ENCODE results near the gene KRTAP9-6.
"Not testable (repeated sequence)": the region's sequence is repeated elsewhere in the genome, so short reads cannot be mapped to it uniquely, and the experiment has no call there.

The KRTAP9-6 gene

DNA sequence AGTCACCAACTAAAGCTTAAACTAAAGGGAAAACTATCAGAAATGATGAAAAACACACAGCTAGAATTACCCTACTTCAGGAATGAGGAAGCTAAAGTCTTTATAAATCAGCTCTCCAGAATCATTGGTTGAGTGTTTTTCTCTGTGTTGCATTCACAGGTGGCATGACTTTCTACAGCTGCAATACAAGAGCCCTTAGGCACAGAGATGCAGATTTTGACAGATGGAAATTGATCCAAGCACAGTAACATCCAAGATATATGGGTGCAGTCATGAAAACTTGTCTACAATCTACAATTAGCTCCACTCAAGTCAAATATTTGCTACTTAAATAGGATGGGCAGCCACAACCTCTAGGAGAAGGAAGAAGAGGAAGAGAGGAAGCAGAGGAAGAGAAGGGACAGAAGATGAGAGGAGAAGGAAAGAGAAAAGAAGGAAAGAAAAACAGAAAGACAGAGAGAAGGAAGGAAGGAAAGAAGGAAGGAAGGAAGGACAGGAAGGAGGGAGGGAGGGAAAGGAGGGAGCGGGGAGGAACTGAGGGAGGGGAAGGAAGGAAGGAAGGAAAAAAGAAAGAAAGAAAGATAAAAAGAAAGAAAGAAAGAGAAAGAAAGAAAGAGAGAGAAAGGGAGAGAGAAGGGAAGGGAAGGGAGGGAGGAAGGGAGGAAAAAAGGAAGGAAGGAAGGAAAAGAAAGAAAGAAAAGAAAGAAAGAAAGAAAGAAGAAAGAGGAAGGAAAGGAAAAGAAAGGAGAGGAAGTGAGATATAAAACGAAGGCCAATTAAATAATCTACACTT, 18.0 kb upstream of the KRTAP9-6 start:
- in situ Hi-C loops (cut with HindIII; ENCODE audit: low sequenced_read_pairs); H3K4me3 ChIP-seq (ENCODE audit: low read depth, low read length); DNase-seq (ENCODE audit: low read depth): not testable (repeated sequence)

DNA sequence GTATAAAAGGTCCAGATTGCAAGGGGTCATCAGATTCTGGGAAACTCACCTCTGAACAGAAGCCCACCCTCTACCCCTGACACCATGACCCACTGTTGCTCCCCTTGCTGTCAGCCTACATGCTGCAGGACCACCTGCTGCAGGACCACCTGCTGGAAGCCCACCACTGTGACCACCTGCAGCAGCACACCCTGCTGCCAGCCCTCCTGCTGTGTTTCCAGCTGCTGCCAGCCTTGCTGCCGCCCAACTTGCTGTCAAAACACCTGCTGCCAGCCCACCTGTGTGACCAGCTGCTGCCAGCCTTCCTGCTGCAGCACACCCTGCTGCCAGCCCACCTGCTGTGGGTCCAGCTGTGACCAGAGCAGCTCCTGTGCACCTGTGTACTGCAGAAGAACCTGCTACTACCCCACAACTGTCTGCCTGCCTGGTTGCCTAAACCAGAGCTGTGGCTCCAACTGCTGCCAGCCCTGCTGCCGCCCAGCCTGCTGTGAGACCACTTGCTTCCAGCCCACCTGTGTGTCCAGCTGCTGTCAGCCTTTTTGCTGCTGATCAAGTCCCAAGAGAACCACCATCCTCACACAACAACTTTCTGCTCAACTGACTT, 15.4 kb upstream of the KRTAP9-6 start, which contains the start of gene KRTAP9-4:
Gene KRTAP9-4, plus strand, starts transcription at position 51 of the 604 bp plus-strand sequence. Its CDS starts 34 bp downstream, at position 85.
- H3K4me3 ChIP-seq (ENCODE audit: low read depth, low read length); DNase-seq (ENCODE audit: low read depth); in situ Hi-C loops (cut with HindIII; ENCODE audit: low sequenced_read_pairs): not testable (repeated sequence)

DNA sequence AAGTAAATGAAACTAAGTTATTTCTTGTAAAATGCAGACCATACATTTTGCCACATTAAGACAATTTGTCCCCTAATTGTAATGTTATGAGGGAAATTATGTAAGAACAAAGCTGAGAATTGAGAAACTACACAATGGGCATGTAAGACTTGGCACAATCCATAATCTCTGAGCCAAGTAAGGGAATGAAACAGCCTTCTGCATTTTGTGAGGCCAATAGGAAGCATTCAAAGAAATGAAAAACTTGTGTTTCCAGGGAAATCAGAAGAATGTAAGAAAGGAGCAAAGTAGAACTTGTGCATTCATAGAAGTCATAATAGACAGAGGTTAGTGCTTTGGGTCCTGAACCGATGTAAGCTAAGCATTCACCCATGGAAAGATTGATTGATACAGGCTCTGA, 13.9 kb upstream of the KRTAP9-6 start:
- no peak for DNase-seq (ENCODE audit: low read depth)
- in situ Hi-C loops (cut with HindIII; ENCODE audit: low sequenced_read_pairs) = no loop called here
- TF ChIP-seq, protein P1, sequence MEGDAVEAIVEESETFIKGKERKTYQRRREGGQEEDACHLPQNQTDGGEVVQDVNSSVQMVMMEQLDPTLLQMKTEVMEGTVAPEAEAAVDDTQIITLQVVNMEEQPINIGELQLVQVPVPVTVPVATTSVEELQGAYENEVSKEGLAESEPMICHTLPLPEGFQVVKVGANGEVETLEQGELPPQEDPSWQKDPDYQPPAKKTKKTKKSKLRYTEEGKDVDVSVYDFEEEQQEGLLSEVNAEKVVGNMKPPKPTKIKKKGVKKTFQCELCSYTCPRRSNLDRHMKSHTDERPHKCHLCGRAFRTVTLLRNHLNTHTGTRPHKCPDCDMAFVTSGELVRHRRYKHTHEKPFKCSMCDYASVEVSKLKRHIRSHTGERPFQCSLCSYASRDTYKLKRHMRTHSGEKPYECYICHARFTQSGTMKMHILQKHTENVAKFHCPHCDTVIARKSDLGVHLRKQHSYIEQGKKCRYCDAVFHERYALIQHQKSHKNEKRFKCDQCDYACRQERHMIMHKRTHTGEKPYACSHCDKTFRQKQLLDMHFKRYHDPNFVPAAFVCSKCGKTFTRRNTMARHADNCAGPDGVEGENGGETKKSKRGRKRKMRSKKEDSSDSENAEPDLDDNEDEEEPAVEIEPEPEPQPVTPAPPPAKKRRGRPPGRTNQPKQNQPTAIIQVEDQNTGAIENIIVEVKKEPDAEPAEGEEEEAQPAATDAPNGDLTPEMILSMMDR (IDR thresholded peaks at IDR 0.05; ENCODE audit: low read depth, low read length, missing control alignments) = no peak
- no peak overlapping the region for H3K4me3 ChIP-seq (ENCODE audit: low read depth, low read length)

DNA sequence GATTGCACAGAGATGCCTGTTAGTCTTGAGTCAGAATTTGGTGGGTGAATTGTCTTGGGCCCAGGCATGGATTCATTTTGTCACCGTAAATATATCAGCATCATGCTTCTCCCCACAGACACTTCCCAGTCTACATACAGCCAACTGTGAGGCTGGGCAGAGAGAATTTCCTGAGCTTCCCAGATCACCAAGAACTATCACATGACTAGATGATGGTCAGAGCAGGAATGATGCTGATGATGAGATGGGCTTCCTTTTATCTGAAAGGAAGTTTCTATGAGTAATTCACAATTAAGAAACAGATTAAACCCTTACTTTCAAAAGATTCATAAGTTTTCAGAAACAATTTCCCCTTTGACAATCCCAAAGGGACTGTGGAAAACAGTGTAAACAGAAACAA, 10.3 kb upstream of the KRTAP9-6 start:
- in situ Hi-C loops (cut with HindIII; ENCODE audit: low sequenced_read_pairs) = no loop called here
- DNase-seq (ENCODE audit: low read depth) = no peak
- no peak overlapping the region for H3K4me3 ChIP-seq (ENCODE audit: low read depth, low read length)
- TF ChIP-seq, protein P1 (IDR thresholded peaks at IDR 0.05; ENCODE audit: low read depth, low read length, missing control alignments) = no peak

DNA sequence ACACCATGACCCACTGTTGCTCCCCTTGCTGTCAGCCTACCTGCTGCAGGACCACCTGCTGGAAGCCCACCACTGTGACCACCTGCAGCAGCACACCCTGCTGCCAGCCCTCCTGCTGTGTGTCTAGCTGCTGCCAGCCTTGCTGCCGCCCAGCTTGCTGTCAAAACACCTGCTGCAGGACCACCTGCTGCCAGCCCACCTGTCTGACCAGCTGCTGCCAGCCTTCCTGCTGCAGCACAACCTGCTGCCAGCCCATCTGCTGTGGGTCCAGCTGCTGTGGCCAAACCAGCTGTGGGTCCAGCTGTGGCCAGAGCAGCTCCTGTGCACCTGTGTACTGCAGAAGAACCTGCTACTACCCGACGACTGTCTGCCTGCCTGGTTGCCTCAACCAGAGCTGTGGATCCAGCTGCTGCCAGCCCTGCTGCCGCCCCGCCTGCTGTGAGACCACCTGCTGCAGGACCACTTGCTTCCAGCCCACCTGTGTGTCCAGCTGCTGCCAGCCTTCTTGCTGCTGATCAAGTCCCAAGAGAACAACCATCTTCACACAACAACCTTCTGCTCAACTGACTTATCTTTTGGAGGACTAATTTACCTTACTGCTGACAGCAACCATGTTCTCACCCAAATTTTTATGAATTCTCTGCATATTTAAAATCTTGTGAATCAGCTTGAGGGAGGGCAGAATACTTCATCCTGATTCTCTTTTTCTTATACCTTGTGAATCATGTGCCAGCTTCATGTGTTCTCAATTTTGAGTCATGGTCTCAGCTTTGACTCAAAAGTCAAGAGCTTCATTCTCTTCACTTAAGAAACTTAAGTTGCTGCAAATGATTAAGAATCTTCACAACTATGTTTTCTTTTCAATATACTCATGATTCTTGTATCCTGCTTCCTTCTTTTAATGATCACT, 9.5 kb upstream of the KRTAP9-6 start, which contains the start of gene KRTAP9-9:
Gene KRTAP9-9, plus strand, starts transcription at position 4 of the 910 bp plus-strand sequence.
- H3K4me3 ChIP-seq (ENCODE audit: low read depth, low read length); DNase-seq (ENCODE audit: low read depth); in situ Hi-C loops (cut with HindIII; ENCODE audit: low sequenced_read_pairs): not testable (repeated sequence)

DNA sequence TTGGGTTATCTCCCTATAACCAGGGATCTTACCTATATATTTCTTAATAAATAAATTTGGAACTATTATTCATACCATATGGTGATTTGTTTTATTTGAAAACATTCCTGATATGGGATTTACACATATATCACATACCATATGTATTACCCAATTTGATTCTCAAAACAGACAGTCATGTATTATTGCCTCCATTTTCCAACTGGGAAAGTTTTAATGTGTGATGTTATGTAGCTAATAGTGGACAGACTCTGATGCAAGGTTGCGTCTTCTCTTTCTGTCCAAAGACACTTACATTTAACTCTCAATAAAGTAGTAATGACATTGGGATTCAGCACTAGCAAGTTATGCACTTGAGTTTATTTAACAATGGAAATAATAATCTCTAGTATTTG, 8.9 kb upstream of the KRTAP9-6 start:
- no peak overlapping the region for H3K4me3 ChIP-seq (ENCODE audit: low read depth, low read length)
- TF ChIP-seq, protein P1 (IDR thresholded peaks at IDR 0.05; ENCODE audit: low read depth, low read length, missing control alignments) = no peak
- DNase-seq (ENCODE audit: low read depth) = no peak
- in situ Hi-C loops (cut with HindIII; ENCODE audit: low sequenced_read_pairs) = no loop called here

DNA sequence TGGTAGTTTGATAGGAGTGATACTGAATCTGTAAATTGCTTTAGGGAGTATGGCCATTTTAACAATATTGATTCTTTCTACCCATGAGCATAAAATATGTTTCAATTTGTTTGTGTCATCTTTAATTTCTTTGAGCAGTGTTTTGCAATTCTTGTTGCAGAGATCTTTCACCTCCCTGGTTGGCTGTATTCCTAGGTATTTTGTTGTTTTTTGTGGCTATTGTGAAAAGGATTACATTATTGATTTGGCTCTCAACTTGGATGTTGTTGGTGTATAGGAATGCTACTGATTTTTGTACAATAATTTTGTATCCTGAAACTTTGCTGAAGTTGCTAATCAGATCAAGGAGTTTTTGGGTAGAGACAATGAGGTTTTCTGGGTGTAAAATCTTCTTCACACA, 6.8 kb upstream of the KRTAP9-6 start:
- H3K4me3 ChIP-seq (ENCODE audit: low read depth, low read length) = no peak overlapping the region
- TF ChIP-seq, protein P1 (IDR thresholded peaks at IDR 0.05; ENCODE audit: low read depth, low read length, missing control alignments) = no peak
- no peak for DNase-seq (ENCODE audit: low read depth)
- in situ Hi-C loops (cut with HindIII; ENCODE audit: low sequenced_read_pairs) = no loop called here

Measured in astrocyte of the cerebellum (primary cell).